ENCODE results near the gene GPATCH1. TPM values are rescaled to one million over a fixed set of nuclear protein-coding genes. Genes with fewer than 3 reads are reported as not detected.
"Not testable (repeated sequence)": the region's sequence is repeated elsewhere in the genome, so short reads cannot be mapped to it uniquely, and the experiment has no call there.

Gene GPATCH1
- total RNA-seq, 1 donor from 2014 or later = 8.7 TPM

DNA sequence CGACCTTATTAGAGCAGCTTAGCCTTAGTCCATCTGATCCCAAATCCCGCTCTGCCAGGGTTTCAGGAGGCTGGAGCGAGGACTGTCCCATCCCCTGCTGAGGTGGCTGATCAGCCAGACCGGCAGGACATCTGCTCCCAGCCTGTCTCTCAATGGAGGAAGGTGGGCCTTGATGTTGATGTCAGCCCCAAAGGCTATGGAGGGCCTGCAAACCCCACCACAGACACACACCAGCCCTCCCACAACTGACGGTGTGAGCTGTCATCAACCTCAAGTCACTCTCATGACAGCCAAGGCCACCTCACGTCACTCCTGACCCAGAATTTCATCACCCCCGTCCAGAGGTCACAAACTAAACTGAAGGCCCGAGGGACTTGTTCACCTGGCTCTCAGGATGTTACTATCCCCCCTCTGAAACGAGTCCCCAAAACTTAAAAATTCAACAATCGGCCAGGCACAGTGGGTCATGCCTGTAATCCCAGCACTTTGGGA lies 41.8 kb upstream of the GPATCH1 start:
- H3K27me3 Mint-ChIP-seq (ENCODE audit: unreplicated experiment) = no peaks in the 10 kb centered on the region
- H3K9me3 Mint-ChIP-seq (ENCODE audit: unreplicated experiment) = no peaks in the 10 kb centered on the region
- H3K36me3 Mint-ChIP-seq (ENCODE audit: low read depth, unreplicated experiment) = peaks cover 5% of the 10 kb centered on the region
- no peak overlapping the region for H3K27ac Mint-ChIP-seq (ENCODE audit: unreplicated experiment)
- no peak for DNase-seq (ENCODE audit: low spot score)
- H3K4me1 Mint-ChIP-seq (ENCODE audit: unreplicated experiment) = no peaks in the 10 kb centered on the region
- TF ChIP-seq, protein P1, sequence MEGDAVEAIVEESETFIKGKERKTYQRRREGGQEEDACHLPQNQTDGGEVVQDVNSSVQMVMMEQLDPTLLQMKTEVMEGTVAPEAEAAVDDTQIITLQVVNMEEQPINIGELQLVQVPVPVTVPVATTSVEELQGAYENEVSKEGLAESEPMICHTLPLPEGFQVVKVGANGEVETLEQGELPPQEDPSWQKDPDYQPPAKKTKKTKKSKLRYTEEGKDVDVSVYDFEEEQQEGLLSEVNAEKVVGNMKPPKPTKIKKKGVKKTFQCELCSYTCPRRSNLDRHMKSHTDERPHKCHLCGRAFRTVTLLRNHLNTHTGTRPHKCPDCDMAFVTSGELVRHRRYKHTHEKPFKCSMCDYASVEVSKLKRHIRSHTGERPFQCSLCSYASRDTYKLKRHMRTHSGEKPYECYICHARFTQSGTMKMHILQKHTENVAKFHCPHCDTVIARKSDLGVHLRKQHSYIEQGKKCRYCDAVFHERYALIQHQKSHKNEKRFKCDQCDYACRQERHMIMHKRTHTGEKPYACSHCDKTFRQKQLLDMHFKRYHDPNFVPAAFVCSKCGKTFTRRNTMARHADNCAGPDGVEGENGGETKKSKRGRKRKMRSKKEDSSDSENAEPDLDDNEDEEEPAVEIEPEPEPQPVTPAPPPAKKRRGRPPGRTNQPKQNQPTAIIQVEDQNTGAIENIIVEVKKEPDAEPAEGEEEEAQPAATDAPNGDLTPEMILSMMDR (IDR thresholded peaks at IDR 0.05; ENCODE audit: unreplicated experiment) = no peak
- no peak overlapping the region for H3K4me3 Mint-ChIP-seq (ENCODE audit: unreplicated experiment)

DNA sequence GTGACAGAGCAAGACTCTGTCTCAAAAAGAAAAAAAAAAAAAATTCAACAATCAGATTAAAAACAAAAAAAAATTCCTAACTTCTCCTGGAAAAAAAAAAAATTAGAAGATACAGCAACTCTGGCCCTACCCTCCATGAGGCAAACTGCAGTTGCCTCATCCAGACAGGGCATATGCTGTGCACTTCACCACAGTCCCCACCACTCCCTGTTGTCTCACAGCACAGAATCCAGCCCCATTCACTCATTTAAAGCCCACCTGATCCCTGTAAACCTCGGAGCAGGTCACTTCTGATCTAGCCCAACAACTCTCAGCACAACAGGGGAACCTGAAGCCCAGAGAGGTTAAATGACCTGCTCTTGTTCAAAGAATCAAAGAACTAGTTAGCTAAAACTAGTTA lies 41.2 kb upstream of the GPATCH1 start:
- Mint-ChIP-seq H3K4me3 (ENCODE audit: unreplicated experiment) (no peak overlapping the region), H3K27me3 (ENCODE audit: unreplicated experiment) (no peaks in the 10 kb centered on the region), H3K9me3 (ENCODE audit: unreplicated experiment) (no peaks in the 10 kb centered on the region), H3K4me1 (ENCODE audit: unreplicated experiment) (no peaks in the 10 kb centered on the region), H3K36me3 (ENCODE audit: low read depth, unreplicated experiment) (peaks cover 5% of the 10 kb centered on the region), H3K27ac (ENCODE audit: unreplicated experiment) (no peak overlapping the region)
- no peak for DNase-seq (ENCODE audit: low spot score)
- TF ChIP-seq, protein P1 (IDR thresholded peaks at IDR 0.05; ENCODE audit: unreplicated experiment) = no peak

DNA sequence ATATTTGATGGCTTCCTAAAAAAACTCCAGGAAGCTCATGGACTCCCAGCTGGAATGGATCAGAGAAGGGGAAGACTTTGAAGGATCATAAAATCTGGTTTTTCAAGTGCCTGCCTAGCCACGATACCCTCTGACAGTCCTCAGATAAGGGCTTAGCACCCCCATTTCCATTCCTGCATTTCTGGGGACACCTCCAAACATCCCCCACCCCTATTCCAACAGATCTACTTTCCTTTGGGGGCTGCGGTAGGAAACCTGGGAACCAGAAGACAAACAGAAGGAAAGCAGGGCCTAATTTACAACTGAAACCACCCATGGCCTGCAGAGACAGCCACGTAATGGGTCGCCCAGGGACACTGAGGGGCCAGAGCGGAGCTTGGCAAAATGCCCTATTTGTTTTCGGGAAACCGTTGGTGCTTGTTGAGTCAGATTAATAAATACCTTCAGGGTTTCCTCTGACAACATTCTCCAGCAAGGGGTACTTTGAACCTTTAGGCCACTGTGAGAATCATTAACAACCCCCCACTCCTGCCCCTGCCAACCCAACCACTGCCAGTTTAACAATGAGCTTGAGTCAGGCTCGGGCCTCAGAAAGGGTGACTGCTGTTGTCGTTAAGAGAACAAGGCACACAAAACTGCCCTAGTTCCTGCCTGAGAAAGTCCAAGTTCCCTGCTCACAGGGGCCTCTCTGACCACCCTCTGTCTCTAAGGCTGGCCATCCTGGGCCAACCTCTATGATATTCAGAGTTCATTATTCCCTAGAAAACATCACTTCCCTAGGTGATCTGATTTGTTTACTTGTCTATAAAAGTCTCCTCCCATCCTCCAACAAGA lies 39.8 kb upstream of the GPATCH1 start:
- Mint-ChIP-seq H3K27ac (ENCODE audit: unreplicated experiment) (no peak overlapping the region), H3K4me3 (ENCODE audit: unreplicated experiment) (no peak overlapping the region), H3K27me3 (ENCODE audit: unreplicated experiment) (peaks cover 1% of the 10 kb centered on the region), H3K36me3 (ENCODE audit: low read depth, unreplicated experiment) (peaks cover 5% of the 10 kb centered on the region), H3K9me3 (ENCODE audit: unreplicated experiment) (no peaks in the 10 kb centered on the region), H3K4me1 (ENCODE audit: unreplicated experiment) (no peaks in the 10 kb centered on the region)
- DNase-seq (ENCODE audit: low spot score) = no peak
- TF ChIP-seq, protein P1 (IDR thresholded peaks at IDR 0.05; ENCODE audit: unreplicated experiment) = no peak

DNA sequence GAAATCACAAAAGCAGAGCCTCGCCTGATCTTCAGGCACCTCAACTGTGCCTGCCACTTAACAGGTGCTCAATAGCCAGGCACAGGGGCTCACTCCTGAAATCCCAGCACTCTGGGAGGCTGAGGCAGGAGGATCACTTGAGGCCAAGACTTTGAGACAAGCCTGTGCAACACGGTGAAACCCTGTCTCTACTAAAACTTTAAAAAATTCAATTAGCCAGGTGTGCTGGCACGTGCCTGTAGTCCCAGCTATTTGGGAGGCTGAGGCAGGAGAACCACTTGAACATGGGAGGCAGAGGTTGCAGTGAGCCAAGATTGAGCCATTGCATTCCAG lies 39.2 kb upstream of the GPATCH1 start:
- not testable (repeated sequence) for H3K36me3 Mint-ChIP-seq (ENCODE audit: low read depth, unreplicated experiment); H3K4me1 Mint-ChIP-seq (ENCODE audit: unreplicated experiment); H3K4me3 Mint-ChIP-seq (ENCODE audit: unreplicated experiment); H3K9me3 Mint-ChIP-seq (ENCODE audit: unreplicated experiment); H3K27ac Mint-ChIP-seq (ENCODE audit: unreplicated experiment); DNase-seq (ENCODE audit: low spot score); H3K27me3 Mint-ChIP-seq (ENCODE audit: unreplicated experiment)

DNA sequence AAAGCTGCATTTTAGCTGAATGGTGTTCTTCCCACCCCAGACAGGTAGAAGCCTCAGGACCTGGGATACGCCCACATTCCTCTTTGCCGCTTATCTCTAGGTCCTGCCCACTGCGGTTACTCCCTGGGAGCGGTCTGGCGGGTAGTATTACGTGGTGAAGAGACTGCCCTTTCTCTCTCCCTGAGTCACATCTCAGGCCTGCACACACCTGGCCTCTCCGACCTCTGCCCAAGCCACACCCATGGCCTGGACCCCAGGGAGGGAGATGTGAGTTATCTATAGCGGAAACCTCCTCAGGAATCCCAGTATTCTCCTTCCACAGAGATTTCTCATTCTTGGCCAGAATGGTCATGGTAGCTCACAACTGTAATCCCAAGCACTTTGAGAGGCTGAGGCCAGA lies 33.6 kb upstream of the GPATCH1 start:
- TF ChIP-seq, protein P1 (IDR thresholded peaks at IDR 0.05; ENCODE audit: unreplicated experiment) = no peak
- DNase-seq (ENCODE audit: low spot score) = no peak
- H3K27ac Mint-ChIP-seq (ENCODE audit: unreplicated experiment) = no peak overlapping the region

More for the DNA sequence above, 33.6 kb upstream of the GPATCH1 start:
- Mint-ChIP-seq H3K27me3 (ENCODE audit: unreplicated experiment) (peaks cover 3% of the 10 kb centered on the region), H3K9me3 (ENCODE audit: unreplicated experiment) (no peaks in the 10 kb centered on the region), H3K4me1 (ENCODE audit: unreplicated experiment) (peaks cover 4% of the 10 kb centered on the region), H3K4me3 (ENCODE audit: unreplicated experiment) (no peak overlapping the region), H3K36me3 (ENCODE audit: low read depth, unreplicated experiment) (no peaks in the 10 kb centered on the region)

Measured in endothelial cell (in vitro differentiated cells).